ENCODE measurements around the gene BPIFB1. TPM values are rescaled to one million over a fixed set of nuclear protein-coding genes. Genes with fewer than 3 reads are reported as not detected.

Gene BPIFB1
- total RNA-seq, 2 donors from 2014 or later, result 0.24 to 0.26 TPM

- H3K9me3 ChIP-seq (ENCODE audit: control insufficient read depth, low read length), result no peaks in the 10 kb centered on the region
- Mint-ChIP-seq H3K9me3 (no peaks in the 10 kb centered on the region), H3K4me3 (no peak overlapping the region), H3K27ac (no peak overlapping the region), H3K36me3 (ENCODE audit: low read depth) (no peaks in the 10 kb centered on the region), H3K4me1 (peaks cover 5% of the 10 kb centered on the region), H3K27me3 (ENCODE audit: insufficient read depth) (peaks cover 24% of the 10 kb centered on the region)
- no peak for DNase-seq
- no peaks in the 10 kb centered on the region for H3K27me3 ChIP-seq (ENCODE audit: control insufficient read depth, insufficient read depth, low read length, poor library complexity, severe bottlenecking)
- TF ChIP-seq, protein P1, sequence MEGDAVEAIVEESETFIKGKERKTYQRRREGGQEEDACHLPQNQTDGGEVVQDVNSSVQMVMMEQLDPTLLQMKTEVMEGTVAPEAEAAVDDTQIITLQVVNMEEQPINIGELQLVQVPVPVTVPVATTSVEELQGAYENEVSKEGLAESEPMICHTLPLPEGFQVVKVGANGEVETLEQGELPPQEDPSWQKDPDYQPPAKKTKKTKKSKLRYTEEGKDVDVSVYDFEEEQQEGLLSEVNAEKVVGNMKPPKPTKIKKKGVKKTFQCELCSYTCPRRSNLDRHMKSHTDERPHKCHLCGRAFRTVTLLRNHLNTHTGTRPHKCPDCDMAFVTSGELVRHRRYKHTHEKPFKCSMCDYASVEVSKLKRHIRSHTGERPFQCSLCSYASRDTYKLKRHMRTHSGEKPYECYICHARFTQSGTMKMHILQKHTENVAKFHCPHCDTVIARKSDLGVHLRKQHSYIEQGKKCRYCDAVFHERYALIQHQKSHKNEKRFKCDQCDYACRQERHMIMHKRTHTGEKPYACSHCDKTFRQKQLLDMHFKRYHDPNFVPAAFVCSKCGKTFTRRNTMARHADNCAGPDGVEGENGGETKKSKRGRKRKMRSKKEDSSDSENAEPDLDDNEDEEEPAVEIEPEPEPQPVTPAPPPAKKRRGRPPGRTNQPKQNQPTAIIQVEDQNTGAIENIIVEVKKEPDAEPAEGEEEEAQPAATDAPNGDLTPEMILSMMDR (conservative IDR thresholded peaks at IDR 0.05), result no peak
- H3K36me3 ChIP-seq (ENCODE audit: control insufficient read depth, insufficient read depth, low read length), result no peaks in the 10 kb centered on the region
- no peaks in the 10 kb centered on the region for H3K4me1 ChIP-seq (ENCODE audit: control insufficient read depth, insufficient read depth, low read length)
- no peak overlapping the region for H3K27ac ChIP-seq (ENCODE audit: low read depth, low read length)
- H3K4me3 ChIP-seq (ENCODE audit: low read length), result no peak overlapping the region
- no peak overlapping the region for H3K9ac ChIP-seq (ENCODE audit: extremely low read depth, low read length, poor library complexity, severe bottlenecking)
Observed at GRCh38 chr20:33287884-33288283, 4.9 kb downstream of the BPIFB1 start.

DNA sequence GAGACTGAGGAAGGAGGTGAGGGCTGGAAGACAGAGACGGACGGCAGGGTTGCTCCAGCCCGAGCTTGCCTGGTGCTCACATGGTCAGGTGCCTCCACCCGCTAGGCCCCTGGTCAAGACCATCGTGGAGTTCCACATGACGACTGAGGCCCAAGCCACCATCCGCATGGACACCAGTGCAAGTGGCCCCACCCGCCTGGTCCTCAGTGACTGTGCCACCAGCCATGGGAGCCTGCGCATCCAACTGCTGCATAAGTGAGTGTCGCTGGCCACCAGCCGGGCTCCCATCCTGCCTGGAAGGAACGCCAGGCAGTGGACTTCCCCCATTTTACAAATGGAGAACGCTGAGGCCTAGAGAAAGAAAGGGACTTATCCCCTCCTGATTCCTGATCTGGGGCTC, 7.8 kb downstream of the BPIFB1 start:
- peaks cover 26% of the 10 kb centered on the region for H3K27me3 Mint-ChIP-seq (ENCODE audit: insufficient read depth)

DNA sequence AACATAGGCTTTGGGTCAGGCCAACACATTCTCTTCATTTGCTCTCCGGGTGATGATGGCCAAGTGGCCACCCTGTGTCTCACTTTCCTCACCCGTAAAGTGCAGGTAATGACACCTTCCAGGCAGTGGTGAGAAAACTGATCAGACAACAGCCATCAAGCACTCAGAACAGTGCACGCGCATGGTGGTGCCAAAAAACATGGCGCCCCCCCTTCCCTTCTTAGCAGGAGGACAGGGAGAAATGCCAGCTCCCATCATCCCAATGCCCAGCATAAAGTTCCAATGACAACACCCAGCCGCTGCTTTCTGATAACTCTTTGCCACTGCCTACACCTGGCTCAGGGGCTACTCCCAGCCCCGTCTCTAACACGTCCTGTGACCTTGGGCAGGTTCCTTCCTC, 8.4 kb downstream of the BPIFB1 start:
- peaks cover 3% of the 10 kb centered on the region for H3K27me3 ChIP-seq (ENCODE audit: control insufficient read depth, insufficient read depth, low read length, poor library complexity, severe bottlenecking)
- no peak overlapping the region for H3K4me3 ChIP-seq (ENCODE audit: low read length)
- no peak for DNase-seq
- H3K4me1 Mint-ChIP-seq, result no peaks in the 10 kb centered on the region
- TF ChIP-seq, protein P1 (conservative IDR thresholded peaks at IDR 0.05), result no peak
- no peaks in the 10 kb centered on the region for H3K36me3 Mint-ChIP-seq (ENCODE audit: low read depth)
- H3K4me1 ChIP-seq (ENCODE audit: control insufficient read depth, insufficient read depth, low read length), result no peaks in the 10 kb centered on the region
- H3K9me3 ChIP-seq (ENCODE audit: control insufficient read depth, low read length), result no peaks in the 10 kb centered on the region
- H3K4me3 Mint-ChIP-seq, result no peak overlapping the region
- H3K27ac Mint-ChIP-seq, result no peak overlapping the region
- no peak overlapping the region for H3K9ac ChIP-seq (ENCODE audit: extremely low read depth, low read length, poor library complexity, severe bottlenecking)
- no peak overlapping the region for H3K27ac ChIP-seq (ENCODE audit: low read depth, low read length)
- no peaks in the 10 kb centered on the region for H3K36me3 ChIP-seq (ENCODE audit: control insufficient read depth, insufficient read depth, low read length)
- WGBS, 2 experiments (ENCODE audit: insufficient coverage in 1 of 2, insufficient read length in 1 of 2), result 97 to 100% methylated on average over 2 to 8 of the region's 8 CpGs
- peaks cover 27% of the 10 kb centered on the region for H3K27me3 Mint-ChIP-seq (ENCODE audit: insufficient read depth)
- no peaks in the 10 kb centered on the region for H3K9me3 Mint-ChIP-seq

More for the DNA sequence above, 7.8 kb downstream of the BPIFB1 start:
- H3K27ac ChIP-seq (ENCODE audit: low read depth, low read length), result no peak overlapping the region
- H3K4me1 Mint-ChIP-seq, result no peaks in the 10 kb centered on the region
- H3K36me3 ChIP-seq (ENCODE audit: control insufficient read depth, insufficient read depth, low read length), result no peaks in the 10 kb centered on the region
- H3K4me1 ChIP-seq (ENCODE audit: control insufficient read depth, insufficient read depth, low read length), result no peaks in the 10 kb centered on the region
- 91 to 95% methylated on average over 10 to 13 of the region's 13 CpGs for WGBS, 2 experiments (ENCODE audit: insufficient coverage in 1 of 2, insufficient read length in 1 of 2)
- DNase-seq, result no peak
- no peak overlapping the region for H3K4me3 ChIP-seq (ENCODE audit: low read length)
- H3K9me3 Mint-ChIP-seq, result no peaks in the 10 kb centered on the region
- no peak overlapping the region for H3K9ac ChIP-seq (ENCODE audit: extremely low read depth, low read length, poor library complexity, severe bottlenecking)
- no peak overlapping the region for H3K27ac Mint-ChIP-seq
- no peak overlapping the region for H3K4me3 Mint-ChIP-seq
- TF ChIP-seq, protein P1 (conservative IDR thresholded peaks at IDR 0.05), result no peak
- no peaks in the 10 kb centered on the region for H3K36me3 Mint-ChIP-seq (ENCODE audit: low read depth)
- H3K27me3 ChIP-seq (ENCODE audit: control insufficient read depth, insufficient read depth, low read length, poor library complexity, severe bottlenecking), result no peaks in the 10 kb centered on the region
- H3K9me3 ChIP-seq (ENCODE audit: control insufficient read depth, low read length), result no peaks in the 10 kb centered on the region
